ENCODE measurements around the gene ATXN7L2.

ATXN7L2 gene

GRCh38 chr1:109529881-109530456, 46.3 kb downstream of the ATXN7L2 start:
- no peak for DNase-seq

GRCh38 chr1:109530457-109531087, 46.9 kb downstream of the ATXN7L2 start:
- no peak for DNase-seq

- no peak for DNase-seq
Observed at GRCh38 chr1:109531380-109531779, 47.7 kb downstream of the ATXN7L2 start.

- no peak for DNase-seq
Observed at GRCh38 chr1:109531826-109532364, 48.2 kb downstream of the ATXN7L2 start.

GRCh38 chr1:109532365-109533136, 48.8 kb downstream of the ATXN7L2 start:
- DNase-seq, result peak; percentile 42

GRCh38 chr1:109534307-109534858, 50.7 kb downstream of the ATXN7L2 start:
- no peak for DNase-seq

- DNase-seq, result no peak
Observed at GRCh38 chr1:109535481-109535880, 51.8 kb downstream of the ATXN7L2 start.

GRCh38 chr1:109535971-109536491, 52.3 kb downstream of the ATXN7L2 start:
- DNase-seq, result no peak

- DNase-seq, result no peak
Observed at GRCh38 chr1:109537450-109538178, 53.9 kb downstream of the ATXN7L2 start.

GRCh38 chr1:109538827-109539555, 55.3 kb downstream of the ATXN7L2 start:
- no peak for DNase-seq

GRCh38 chr1:109539676-109540075, 56.0 kb downstream of the ATXN7L2 start, which contains the start of gene GPR61:
Gene GPR61 (plus strand): TSS chr1:109539872. CDS start chr1:109543023, 3,151 bp downstream.
- no peak for DNase-seq

- DNase-seq, result no peak
Observed at GRCh38 chr1:109541102-109541501, 57.4 kb downstream of the ATXN7L2 start.

All from NCI-H526 treated with DMSO at 0.1 percent for 48 hours (cell line).